ENCODE results near the gene SAP25.

Gene SAP25

GRCh38 chr7:100595188-100595587 is 21.5 kb upstream of the SAP25 start:
- no peak for DNase-seq (ENCODE audit: low read depth in 2 of 2)

DNA sequence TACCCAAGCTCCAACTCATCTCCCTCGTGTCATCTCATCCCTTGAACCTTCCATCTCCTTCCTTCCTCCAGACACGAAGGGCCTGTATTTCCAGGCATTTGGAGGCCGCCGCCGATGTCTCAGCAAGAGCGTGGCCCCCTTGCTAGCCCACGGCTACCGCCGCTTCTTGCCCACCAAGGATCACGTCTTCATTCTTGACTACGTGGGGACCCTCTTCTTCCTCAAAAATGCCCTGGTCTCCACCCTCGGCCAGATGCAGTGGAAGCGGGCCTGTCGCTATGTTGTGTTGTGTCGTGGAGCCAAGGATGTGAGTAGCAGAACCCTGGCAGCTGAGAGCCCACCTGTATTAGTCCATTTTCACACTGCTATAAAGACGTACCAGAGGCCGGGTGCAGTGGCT is 17.9 kb upstream of the SAP25 start:
- no peak for DNase-seq (ENCODE audit: low read depth in 2 of 2)

- DNase-seq (ENCODE audit: low read depth in 2 of 2): no peak
These were observed 16.5 kb upstream of the SAP25 start for GRCh38 chr7:100590077-100590737.

DNA sequence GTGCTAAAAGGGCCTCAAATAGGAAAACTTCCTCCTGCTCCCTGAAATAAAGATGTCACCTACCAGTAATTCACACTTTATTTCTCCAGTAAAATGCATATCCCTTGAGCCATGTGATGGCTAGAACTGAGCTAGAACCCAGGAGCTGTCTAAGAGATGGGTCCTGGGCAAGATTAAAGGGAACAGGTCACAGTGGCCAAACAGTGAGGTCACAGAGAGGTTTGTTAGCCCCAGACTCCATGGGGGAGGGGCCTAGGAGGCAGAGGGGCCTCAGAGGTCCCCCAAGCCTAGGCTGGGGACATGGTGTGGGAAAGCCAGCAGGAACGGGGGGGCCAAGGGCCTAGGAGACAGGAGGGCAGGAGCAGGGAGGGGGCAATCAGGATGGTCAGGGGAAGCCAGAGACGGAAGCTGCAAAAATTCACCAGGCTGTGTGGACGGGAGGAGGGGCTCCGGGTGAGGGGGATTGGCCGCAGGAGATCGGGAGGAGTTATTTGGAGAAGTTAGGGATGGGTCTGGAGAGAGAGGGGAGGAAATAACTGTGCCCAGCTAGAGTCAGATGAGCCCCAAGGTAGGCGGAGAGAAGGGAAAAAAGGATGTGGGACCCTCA is 15.7 kb upstream of the SAP25 start:
- no peak for DNase-seq (ENCODE audit: low read depth in 2 of 2)

DNA sequence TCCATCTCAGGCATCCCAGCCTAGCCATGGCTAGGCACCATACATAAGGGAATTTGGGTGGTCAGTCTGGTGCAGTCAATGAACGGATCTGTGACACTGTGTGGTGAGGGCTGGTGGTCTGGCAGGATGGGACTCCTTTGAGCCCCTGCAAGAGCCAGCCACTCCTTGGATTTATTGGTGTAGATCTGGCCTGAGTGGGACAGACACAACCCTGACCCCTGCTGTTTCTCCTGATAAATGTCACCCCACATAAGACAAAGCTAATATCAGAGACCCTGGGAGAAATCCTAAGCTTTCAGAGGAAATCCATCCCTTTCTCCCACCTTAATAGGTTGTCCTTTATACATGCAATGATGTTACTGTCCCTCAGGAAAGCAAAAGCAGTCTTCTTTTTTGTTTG is 14.7 kb upstream of the SAP25 start:
- no peak for DNase-seq (ENCODE audit: low read depth in 2 of 2)

GRCh38 chr7:100586266-100587025 is 12.7 kb upstream of the SAP25 start, which contains the start of gene FBXO24:
TSS of gene FBXO24 (plus strand) at chr7:100586328. CDS start at chr7:100586626, 298 bp downstream.
- peak; percentile 98 for DNase-seq (ENCODE audit: low read depth in 2 of 2)

DNA sequence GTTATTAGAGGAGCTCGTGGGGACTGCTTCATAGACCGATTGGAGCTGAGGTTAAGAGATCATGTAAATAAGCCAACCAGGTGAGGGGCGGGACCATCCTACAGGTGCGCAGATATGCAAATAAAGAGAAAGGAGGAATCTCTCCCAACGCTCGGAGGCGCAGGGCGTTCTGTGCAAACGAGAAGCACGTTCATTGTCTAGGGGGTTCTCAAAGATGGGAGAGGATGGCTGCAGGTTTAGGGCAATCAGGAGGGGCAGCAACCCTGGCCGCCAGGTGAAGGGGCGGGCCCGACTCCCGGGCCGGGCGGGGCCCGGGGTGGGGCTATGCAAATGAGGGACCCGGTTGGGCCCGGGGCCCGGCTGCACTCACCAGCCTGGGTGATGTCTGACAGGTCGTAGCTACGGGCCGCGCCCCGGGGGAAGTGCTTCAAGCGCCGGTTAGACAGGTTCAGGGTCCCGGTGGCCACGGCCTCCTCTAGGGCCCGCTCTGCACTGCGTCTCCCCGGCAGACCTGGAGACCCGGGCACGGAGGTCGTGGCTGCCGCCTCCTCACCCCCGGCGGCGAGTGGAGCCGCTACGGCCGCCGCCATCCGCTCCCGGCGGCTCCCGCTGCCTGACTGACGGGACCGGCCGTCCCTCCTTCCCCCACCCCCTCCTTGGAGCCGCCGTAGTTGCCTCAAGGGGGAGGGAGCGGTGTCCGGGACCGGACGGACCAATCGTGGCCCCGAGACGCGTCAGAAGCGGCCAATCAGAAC is 12.0 kb upstream of the SAP25 start, which contains the start of gene LRCH4:
Gene LRCH4, minus strand, starts transcription at position 619 of the 755 bp plus-strand sequence. Its CDS starts 29 bp downstream, at position 590.
- DNase-seq (ENCODE audit: low read depth in 2 of 2): no peak

DNA sequence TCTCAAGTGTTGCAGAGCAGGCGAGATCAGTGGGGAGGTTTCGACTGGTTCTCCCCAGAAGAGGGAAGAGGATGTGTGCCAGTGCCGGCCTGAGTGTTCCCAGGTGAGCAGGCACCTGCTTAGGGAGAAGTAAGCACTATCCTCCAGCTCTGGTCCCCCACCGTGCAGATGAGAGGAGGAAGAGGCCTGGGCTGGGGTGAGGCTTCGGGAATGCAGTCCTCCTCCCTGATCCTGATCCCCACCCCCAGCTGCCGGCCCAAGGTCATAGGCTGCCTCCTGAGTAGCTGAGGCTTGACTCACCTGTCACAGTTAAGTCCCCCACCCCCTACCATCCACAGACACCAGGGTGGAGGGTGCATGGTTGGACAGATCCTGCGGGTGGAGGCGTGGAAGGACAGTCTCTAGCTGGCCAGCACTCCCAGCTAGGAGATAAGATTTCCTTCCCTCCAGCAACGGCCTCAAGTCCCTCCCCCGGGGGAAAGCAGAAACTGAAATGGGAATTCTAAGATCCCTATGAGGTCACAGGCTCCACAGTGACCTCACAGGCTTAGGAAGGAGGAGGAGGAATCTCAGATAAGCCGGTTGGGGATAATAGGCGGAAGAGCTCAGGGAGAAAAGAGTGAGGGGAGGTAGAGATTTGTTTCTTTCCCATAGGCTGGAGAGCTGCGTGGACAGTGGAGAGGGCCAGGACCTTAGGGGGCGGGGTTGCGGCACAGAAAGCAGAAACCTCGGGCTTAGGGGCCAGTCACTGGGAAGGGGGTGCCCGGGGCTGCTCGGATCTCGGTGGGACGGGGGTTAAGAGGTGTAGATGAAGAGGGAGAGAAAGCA is 11.2 kb upstream of the SAP25 start:
- no peak for DNase-seq (ENCODE audit: low read depth in 2 of 2)

DNA sequence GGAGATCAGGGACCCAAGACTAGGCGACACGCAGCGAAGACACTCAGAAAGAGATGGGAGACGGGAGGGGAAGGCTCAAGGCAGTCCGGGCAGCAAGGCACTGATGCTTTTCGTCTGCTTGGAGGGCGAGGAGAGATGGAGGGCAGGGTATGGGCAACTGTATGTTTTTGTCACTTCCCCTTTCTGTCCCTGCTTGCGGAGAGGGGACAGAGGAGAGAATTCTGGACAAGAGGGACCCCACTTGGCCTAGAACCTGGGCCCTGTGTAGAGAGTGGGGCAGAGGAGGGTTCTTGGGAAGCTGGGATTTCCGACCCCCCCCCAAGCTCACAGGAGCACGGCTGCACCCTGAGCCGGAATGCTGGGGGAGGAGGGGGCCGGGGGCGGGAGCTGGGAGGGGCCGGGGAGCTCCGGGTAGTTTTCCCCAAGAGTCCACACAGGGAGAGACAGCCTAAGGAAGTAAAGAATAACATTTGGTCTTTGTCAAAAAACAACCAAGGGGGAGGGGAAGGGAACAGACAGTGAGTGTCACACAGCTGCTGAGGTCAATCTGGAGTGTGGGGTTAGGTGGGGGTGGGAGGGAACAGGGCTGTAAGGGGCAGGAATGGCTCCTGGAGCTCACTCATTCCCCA is 10.5 kb upstream of the SAP25 start:
- no peak for DNase-seq (ENCODE audit: low read depth in 2 of 2)

DNA sequence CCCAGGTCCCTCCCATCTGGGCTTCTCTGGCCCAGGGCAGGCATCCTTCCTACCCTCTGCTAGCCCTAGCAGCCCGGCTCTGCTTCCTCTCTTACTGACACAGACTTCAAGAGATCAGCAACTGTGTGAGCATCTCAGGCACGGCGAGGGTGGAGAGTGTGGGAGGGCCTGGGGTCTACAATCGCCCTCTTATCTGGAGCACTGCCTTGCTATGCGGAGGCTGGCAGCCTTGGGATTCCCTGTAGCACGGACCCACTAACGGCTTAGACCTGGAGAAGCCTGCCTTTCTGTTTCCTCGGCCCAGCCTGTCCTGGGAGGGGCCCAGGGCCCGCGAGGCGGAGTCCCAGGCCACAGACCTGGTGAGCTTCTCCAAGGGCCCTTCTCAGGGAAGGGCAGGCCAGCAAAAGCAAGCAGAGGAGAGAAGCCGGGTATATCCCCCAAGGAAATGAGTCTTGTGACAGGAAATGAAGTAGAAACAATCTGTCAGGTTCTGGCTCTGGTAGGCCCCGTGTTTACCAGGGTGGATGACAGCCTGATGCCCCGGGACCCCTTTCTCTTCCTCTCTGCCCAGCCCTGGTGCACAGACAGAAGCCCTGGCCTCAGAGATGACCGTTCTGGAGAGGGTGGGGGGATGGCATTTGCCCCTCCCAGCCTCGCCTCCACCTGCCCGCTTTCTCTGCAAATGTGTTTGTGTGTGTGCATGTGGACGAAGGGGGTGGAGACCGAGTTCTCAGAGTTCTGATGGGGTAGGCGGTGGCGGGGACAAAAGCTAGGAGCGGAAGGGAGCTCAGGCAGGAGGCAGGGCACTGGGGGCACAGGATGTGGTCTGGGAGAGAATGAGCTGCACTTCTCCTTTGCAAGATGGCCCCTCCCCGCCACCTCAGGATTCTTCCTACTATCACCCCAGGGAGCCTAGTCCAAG is 9.7 kb upstream of the SAP25 start:
- DNase-seq (ENCODE audit: low read depth in 2 of 2): no peak

DNA sequence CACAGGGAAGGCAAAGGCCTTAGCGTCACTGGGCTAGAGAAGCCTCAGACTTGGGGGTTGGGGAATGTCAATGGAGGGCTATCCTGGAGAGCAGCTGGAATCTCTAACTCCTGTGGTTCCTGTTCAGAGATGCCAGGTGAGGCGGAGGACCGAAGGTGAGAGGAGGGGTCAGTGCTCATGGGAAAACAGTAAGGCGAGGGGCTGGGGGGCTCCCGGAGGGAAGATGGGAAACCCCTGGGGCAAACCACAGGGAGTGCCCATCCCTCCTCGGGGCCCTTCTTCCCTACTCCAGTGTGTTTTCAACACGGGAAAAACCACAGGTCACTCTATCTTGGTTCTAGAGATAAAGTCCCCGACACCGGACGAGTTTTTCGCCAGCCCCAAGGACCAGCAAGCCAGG is 8.9 kb upstream of the SAP25 start:
- DNase-seq (ENCODE audit: low read depth in 2 of 2): no peak

DNA sequence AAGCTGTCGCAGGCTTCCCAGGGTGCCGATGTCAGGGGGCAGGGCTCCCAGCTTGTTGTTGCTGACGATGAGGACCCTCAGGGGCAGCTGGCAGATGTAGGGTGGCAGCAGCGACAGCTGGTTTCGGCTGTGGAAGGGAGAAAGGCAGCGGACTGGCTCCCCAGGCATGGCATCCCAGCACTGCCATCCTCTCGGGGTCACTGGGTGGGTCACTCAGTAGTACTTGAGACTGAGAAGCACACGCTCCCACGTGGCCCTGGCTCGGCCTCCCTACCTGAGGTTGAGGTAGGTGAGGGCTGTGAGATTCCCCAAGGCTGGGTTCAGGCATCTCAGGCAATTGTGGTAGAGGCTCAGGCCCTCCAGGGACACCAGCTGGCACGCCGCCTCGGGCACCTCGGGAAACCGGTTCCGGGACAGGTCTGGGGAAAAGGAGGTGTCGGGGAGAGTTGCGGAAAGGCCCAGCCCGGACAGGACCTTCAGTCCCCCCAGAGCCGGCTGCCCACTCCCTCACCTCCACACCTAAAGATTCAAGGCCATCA is 8.4 kb upstream of the SAP25 start:
- DNase-seq (ENCODE audit: low read depth in 2 of 2): no peak

GRCh38 chr7:100580466-100581283 is 7.0 kb upstream of the SAP25 start:
- no peak for DNase-seq (ENCODE audit: low read depth in 2 of 2)

GRCh38 chr7:100578246-100579183 is 4.8 kb upstream of the SAP25 start:
- DNase-seq (ENCODE audit: low read depth in 2 of 2): no peak

GRCh38 chr7:100577507-100577906 is 3.8 kb upstream of the SAP25 start:
- no peak for DNase-seq (ENCODE audit: low read depth in 2 of 2)

DNA sequence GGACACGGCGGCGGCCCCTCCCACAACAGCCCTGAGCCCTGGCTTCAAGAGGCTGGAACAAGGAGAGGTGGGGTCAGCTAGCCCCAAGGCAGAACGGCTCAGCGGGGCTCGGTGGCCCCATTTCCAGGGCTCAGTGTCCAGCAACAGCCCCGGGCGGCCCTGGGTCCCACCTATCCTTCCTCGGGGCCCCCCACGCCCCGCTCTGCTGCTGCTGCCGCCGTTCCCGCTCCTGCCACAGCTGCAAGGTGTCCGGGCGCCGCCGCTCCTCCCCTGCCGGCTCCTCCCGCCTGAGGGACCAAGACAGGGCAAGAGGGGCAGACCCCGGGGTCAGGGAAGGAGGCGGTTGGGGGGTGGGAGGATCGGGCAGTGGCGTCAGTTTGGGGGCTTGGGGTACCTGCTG is 3.4 kb upstream of the SAP25 start:
- DNase-seq (ENCODE audit: low read depth in 2 of 2): no peak

DNA sequence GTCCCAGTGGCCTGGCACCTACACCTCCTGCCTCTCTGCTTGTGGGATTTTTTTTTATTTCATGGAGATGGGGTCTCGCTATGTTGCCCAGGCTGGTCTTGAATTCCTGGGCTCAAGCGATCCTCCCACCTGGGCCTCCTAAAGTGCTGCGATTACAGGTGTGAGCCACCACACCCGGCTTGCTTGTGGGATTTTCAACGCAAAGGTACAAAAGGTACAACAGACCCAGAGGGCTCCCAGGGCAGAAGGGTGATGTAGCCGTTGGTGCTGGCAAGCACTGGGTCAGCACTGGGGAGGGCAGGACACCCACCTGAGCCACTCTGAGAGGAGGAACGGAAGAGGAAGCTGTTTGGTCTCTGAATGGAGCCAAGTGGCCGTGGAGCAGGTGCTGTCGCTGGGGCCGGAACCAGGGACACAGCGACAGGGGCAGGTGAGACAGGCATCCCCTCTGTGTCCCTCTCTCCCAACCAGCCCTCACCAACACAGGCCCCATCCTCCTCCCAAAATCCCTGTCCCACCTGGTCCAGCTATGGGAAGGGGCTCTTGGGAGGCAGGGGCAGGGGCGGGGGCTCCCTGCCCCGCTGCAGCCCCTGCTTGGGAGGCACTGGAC is 2.8 kb upstream of the SAP25 start:
- DNase-seq (ENCODE audit: low read depth in 2 of 2): no peak
